Measurements from ENCODE around the gene SLC6A1.

DNA sequence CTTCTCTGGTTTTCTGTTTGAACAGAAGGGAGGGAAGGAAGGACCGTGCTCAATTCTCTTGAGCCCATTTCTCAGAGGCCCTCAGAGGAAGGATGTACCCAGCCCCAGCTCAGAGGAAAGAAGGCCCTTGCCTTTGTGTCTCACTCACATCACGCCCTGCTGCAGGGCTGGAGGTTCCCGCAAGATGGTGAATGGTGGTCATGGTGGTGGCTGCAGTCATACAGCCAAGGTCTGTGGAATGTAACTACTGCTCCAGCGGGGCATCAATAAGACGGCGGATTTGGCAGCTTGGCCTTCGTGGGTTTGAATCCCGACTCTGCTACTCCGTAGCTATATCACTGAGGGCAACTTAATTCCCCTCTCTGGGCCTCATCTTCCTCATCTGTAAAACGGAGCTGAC is 62.9 kb downstream of the SLC6A1 start:
- TF ChIP-seq, protein P1, sequence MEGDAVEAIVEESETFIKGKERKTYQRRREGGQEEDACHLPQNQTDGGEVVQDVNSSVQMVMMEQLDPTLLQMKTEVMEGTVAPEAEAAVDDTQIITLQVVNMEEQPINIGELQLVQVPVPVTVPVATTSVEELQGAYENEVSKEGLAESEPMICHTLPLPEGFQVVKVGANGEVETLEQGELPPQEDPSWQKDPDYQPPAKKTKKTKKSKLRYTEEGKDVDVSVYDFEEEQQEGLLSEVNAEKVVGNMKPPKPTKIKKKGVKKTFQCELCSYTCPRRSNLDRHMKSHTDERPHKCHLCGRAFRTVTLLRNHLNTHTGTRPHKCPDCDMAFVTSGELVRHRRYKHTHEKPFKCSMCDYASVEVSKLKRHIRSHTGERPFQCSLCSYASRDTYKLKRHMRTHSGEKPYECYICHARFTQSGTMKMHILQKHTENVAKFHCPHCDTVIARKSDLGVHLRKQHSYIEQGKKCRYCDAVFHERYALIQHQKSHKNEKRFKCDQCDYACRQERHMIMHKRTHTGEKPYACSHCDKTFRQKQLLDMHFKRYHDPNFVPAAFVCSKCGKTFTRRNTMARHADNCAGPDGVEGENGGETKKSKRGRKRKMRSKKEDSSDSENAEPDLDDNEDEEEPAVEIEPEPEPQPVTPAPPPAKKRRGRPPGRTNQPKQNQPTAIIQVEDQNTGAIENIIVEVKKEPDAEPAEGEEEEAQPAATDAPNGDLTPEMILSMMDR (IDR thresholded peaks at IDR 0.05; ENCODE audit: control extremely low read depth in 1 of 3, insufficient read depth in 1 of 3, low read depth in 1 of 3, low read length in 3 of 3): no peak
- no peak for TF ChIP-seq JUN (IDR thresholded peaks at IDR 0.05; ENCODE audit: low read depth, low read length)
- no peak for TF ChIP-seq TBP (IDR thresholded peaks at IDR 0.05; ENCODE audit: low read depth, low read length)
- TF ChIP-seq POLR2A (IDR thresholded peaks at IDR 0.05; ENCODE audit: control extremely low read depth in 1 of 2, low read depth in 2 of 2, low read length in 2 of 2): no peak
- TF ChIP-seq NRF1 (IDR thresholded peaks at IDR 0.05; ENCODE audit: low read depth, low read length): no peak
- TF ChIP-seq EP300 (IDR thresholded peaks at IDR 0.05; ENCODE audit: borderline replicate concordance in 1 of 2, low read depth in 2 of 2, low read length in 2 of 2): no peak
- no peak for TF ChIP-seq RBBP5 (IDR thresholded peaks at IDR 0.05; ENCODE audit: borderline replicate concordance, low read depth, low read length)
- TF ChIP-seq CHD1 (IDR thresholded peaks at IDR 0.05; ENCODE audit: low read depth, low read length): no peak
- TF ChIP-seq EZH2 (IDR thresholded peaks at IDR 0.05; ENCODE audit: low read depth, low read length, severe bottlenecking): no peak
- TF ChIP-seq POLR2AphosphoS5 (IDR thresholded peaks at IDR 0.05; ENCODE audit: low read depth, low read length): no peak
- TF ChIP-seq BACH1 (IDR thresholded peaks at IDR 0.05; ENCODE audit: low read length): no peak

All from H1 (cell line).